HG02852 (cell line): ENCODE data around the gene LAMA3.

Source experiments
- ATAC-seq: cut with Tn5 transposase; IDR thresholded peaks from one replicate; pipeline ENCODE4 v1.9.1; 2021; ENCODE audit warnings: mild to moderate bottlenecking, moderate library complexity; ENCODE audit not compliant: unreplicated experiment

The LAMA3 gene, protein sequence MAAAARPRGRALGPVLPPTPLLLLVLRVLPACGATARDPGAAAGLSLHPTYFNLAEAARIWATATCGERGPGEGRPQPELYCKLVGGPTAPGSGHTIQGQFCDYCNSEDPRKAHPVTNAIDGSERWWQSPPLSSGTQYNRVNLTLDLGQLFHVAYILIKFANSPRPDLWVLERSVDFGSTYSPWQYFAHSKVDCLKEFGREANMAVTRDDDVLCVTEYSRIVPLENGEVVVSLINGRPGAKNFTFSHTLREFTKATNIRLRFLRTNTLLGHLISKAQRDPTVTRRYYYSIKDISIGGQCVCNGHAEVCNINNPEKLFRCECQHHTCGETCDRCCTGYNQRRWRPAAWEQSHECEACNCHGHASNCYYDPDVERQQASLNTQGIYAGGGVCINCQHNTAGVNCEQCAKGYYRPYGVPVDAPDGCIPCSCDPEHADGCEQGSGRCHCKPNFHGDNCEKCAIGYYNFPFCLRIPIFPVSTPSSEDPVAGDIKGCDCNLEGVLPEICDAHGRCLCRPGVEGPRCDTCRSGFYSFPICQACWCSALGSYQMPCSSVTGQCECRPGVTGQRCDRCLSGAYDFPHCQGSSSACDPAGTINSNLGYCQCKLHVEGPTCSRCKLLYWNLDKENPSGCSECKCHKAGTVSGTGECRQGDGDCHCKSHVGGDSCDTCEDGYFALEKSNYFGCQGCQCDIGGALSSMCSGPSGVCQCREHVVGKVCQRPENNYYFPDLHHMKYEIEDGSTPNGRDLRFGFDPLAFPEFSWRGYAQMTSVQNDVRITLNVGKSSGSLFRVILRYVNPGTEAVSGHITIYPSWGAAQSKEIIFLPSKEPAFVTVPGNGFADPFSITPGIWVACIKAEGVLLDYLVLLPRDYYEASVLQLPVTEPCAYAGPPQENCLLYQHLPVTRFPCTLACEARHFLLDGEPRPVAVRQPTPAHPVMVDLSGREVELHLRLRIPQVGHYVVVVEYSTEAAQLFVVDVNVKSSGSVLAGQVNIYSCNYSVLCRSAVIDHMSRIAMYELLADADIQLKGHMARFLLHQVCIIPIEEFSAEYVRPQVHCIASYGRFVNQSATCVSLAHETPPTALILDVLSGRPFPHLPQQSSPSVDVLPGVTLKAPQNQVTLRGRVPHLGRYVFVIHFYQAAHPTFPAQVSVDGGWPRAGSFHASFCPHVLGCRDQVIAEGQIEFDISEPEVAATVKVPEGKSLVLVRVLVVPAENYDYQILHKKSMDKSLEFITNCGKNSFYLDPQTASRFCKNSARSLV (N-terminal part only)

DNA sequence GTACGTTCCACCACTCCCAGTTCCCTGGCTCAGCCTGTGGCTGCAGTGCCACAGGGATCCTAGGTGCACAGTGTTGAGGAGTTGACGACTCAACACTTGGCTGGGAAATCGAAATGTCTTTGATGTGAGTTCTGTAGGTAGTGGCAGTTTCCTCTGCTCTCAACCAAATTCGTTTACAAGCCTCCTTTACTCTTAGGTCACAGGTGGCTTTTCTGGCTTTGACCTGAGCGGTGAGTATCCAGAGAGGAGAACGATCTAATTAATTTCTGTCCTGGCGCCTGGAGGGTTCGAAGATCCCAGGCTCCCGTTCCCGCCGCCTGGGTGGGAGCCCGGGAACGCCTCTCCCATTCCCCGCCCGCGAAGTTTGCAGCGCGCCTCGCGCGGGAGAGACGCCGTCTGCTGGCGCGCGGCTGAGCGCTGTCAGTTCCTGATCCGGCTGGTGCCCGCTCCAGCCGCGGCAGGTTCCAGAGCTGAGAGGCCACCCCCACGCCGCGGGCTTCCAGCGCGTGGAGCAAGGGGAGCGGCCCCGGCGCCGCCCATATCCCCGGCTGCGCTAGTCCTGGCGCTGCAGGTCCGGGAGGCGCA lies at the start of gene LAMA3:
LAMA3 (plus strand) TSS at position 423 of the 585 bp plus-strand sequence. CDS start 231 bp downstream, outside the sequence.
- ATAC-seq: no peak

- ATAC-seq: no peak
Measured at GRCh38 chr18:23640052-23640451, 49.2 kb upstream of the LAMA3 start.

DNA sequence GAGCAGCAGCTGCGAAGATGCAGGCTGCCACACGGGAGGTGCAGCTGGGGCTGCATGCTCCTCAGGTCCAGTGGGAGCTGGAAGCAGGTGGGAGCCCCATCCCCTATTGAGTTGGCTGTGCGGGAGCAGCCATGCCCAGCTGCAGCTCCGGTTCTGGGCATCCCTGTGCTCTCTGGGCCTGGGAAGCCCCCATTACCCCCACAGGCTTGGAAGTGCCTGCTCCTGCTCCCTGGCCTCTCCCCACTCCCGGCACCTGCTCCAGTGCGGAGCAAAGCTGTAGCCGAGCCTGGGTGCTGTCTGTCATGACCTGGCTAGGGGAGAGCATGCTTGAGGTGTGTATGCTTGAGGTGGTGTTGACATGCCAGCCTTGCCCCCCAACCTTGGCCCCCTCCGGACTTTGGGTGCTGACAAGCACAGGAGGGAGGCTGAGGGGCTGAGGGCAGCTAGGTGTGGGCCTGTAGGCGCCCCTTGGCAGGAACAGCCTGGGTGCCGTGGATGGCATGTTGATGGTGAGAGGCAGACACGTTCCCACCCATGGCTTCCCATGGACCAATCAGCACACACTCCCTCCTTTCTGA lies 48.0 kb upstream of the LAMA3 start:
- no peak for ATAC-seq

DNA sequence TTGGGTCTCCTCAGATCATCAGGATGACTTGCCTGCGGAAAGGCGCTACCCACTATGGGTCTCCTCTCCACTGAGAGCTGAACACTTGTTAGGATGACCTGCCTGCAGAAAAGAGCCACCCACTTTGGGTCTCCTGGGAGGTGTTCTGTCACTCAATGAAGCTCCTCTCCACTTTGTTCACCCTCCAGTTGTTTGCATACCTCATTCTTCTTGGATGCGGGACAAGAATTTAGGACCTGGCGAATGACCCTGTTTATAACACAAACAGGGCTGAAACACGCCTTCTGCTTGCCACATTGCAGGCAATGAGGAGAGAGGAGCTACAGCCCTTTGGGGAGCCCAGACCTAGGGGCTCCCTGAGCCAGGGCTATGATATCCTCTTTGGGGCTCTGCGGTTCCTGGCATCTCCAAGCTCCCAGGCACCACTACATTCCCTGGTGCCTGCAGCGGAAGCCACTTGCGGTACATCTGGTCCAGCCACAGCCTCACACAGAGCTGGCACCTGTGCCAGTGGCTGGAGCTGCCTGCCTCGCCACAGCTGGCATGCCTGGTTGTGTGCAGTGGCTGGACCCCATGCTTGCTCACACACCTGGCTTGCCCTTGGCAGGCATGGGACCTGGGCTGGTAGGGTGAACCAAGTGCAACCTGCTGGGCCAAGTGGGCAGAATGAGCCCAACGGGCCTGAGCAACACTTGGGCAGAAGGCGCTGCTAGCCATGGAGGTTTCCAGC lies 47.2 kb upstream of the LAMA3 start:
- no peak for ATAC-seq

DNA sequence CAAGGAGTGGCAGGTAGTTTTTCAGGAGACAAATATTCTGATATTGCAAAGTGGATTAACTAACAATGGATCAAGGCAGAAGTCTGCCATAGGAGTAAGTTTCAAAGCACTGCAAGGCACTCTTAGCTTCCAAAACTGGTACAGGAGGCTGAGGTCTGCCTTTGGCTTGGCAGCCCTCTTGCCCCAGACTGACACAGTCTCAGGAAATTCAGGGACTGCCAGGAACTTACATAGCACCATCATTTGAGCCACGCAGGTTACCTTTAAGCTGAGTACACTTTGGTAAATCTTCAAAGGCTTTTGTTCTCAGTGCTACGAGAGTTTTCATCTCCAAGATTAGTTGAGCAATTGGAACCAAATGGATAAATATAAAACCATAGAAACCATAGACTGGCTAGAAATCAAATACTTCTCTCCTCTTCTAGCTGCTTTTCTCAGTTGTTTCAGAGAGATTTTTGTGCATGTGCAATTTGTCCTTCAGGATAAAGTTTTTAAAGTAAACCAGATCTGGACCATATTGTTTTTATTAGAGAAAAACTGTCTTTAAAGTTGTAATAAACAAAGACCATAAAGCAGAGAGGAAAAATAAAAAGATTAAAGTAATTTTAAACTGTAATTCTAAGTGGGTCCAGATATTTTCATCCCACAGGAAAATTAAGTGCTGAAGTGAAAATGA lies 45.3 kb upstream of the LAMA3 start:
- no peak for ATAC-seq

GRCh38 chr18:23645568-23646175 lies 43.6 kb upstream of the LAMA3 start:
- ATAC-seq: no peak

DNA sequence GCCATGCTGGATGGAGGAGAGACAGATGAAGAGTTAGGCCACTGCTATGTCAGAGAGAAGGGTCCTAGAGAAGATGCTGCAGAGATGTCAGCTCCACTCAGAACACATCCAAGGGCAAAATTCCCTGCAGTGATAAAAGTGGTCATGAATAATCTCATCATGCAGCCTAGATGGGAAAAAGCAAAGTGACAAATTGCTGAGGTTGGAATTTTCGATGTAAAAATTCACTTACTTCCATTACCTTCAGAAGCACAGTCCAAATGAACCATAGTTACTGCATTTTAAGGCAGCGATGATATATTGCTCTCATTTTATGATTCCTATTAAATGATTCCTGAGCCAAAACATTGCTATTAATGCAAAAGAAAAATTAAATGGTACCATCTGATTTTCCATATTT lies 43.0 kb upstream of the LAMA3 start:
- ATAC-seq: no peak

DNA sequence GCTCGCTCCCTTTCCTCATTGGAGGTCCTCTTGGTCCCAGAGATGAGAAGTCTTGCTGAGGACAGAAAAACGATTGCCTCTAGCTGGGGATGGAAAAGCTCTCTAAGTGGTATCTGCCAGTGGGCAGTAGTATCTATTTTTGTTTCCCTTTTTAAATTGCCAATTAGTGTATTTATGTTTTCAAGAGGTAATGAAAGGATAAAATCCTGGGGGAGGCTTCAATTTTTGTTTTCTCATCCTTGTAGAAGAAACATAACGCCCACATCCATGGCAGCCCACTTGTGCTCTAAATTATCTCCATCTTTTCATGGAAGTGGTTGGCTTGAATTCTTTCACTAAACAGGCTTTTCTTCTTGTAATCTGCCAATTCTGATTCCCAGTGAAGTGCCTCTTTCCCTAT lies 40.8 kb upstream of the LAMA3 start:
- no peak for ATAC-seq

GRCh38 chr18:23648940-23649607 lies 40.2 kb upstream of the LAMA3 start:
- no peak for ATAC-seq

GRCh38 chr18:23650968-23651927 lies 38.0 kb upstream of the LAMA3 start:
- no peak for ATAC-seq

DNA sequence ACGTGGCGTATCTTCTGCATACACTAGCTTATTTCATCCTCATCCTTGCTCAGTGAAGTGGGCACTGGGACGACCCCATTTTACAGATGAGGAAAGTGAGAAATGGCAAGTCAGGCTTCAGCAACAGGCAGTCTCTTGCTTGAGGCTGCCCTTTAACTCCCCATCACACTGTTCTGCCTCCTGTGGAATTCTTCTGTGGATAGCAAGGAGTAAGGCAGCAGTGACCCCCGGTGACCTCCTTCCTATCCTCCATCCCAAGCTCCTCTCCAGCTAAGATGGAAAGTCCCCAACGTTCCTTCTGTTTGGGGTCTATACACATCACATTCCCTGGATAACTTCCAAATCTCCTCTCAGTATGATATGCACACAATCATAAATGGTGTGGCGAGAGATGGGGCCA lies 37.0 kb upstream of the LAMA3 start:
- no peak for ATAC-seq

DNA sequence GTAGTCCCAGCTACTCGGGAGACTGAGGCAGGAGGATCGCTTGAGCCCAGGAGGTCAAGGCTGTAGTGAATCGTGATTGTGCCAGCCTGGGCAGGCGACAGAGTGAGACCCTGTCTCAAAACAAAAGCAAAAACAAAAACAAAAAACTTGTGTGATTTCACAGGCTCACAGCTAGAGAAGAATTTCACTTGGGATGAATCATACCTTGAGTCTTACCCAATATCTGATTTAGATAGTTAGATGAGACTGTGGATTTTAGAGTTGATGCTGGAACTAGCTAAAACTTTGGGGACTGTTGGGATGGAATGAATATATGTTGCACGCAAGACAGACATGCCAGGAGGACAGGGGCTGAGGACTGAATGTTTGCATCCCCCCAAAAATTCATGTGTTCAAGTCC lies 31.0 kb upstream of the LAMA3 start:
- no peak for ATAC-seq

- no peak for ATAC-seq
Measured at GRCh38 chr18:23661735-23662308, 27.4 kb upstream of the LAMA3 start.

DNA sequence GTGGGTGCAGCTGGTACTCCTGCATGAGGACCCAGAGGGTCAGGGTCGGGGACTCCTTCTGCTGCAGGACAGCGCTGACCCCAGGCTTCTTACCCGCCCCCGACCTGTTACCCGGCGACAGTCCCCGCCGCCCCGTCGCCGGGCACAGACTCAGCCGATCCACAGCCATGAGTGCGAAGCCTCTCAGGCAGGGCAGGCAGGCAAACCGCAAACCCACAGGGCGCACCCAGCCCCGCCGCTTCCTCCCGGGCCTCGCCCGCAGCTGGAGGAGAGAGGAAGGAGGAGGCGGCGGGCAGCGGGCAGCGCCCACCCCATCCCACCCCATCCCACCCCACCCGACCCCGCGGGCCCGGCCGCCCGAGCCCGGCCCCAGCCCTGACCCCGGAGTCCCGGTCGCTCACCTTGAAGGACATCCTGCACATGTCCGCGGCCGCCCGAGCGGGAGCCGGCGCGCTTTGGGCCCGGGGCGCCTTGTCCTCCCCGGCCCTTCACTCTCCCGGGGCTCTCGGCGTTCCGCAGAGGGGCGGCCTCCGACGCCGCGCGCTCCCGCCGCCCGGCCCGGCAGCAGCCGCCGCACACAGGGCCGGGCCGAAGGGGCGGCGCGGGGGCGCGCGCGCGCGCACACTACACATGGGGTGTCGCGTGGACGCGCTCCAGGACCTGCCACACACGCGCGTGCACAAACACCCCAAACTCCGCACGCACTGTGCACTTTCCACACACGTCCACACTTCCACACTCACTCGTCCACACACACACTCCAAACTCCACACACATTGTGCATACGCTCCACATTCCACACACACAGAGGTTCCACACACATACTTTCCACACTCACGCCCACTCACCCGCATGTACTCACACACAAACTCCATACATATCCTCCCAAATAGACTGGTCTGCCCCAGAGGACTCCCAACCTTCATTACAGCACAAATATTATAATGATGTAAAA lies 26.7 kb upstream of the LAMA3 start, which contains the start of gene ANKRD29:
ANKRD29 (minus strand) TSS at position 603 of the 955 bp plus-strand sequence; CDS start at position 422, 181 bp downstream.
- no peak for ATAC-seq

DNA sequence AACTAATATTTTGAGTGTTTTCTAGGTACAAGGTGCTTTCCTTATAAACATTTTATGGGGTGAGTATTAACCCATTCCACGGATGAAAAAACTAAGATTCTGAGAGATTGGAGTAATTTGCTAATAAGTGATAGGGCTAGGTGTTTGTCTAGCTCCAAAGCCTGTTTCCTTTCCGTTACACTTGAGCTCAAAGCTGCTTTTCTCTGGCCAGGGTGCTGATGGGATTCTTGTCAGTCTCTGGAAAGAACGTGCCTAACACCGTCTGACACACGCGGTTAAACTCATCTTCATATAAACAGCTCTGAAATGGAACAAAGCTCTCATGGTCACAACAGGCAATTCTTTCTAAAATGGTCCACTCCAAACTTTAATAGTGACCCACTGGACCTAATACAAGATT lies 24.6 kb upstream of the LAMA3 start:
- ATAC-seq: no peak
